ENCODE measurements around the gene XYLT1.

Gene XYLT1

DNA sequence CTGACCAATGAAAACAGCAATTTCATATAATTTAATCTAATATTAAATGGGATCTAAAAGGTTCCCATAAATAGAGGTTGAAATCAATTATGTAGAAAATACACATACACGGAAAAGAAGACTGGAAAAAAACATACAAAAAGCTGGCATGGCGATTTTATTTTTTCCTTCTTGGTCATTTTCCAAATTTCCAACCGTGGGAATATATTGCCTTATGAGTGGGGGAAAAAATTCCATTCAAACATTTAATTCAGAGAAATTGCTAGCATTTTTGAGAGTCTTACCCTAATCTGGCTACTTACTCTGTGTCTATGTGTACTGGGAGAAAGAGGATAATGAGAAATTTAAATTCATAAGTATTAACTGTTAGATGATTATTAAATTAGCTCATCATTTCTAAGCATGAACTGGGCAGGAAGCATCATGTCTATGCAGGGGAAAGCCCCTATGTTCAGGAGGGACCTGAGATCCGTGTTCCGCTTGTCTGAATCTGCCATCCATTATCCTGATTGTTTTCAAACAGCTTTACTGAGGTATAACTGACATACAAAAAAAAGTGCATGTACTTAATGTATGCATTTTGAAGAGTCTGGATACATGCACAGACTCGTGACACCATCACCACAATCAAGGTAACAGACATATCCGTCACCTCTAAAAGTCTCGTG, 145.2 kb downstream of the XYLT1 start:
- no peak overlapping the region for H3K9ac ChIP-seq (ENCODE audit: low read length)
- H2AFZ ChIP-seq (ENCODE audit: low read depth, low read length): no peak overlapping the region
- no peaks in the 10 kb centered on the region for H3K9me3 ChIP-seq (ENCODE audit: insufficient read depth, low read length)
- no peak for TF ChIP-seq EZH2phosphoT487 (IDR thresholded peaks at IDR 0.05; ENCODE audit: low read depth)
- TF ChIP-seq, protein P1, sequence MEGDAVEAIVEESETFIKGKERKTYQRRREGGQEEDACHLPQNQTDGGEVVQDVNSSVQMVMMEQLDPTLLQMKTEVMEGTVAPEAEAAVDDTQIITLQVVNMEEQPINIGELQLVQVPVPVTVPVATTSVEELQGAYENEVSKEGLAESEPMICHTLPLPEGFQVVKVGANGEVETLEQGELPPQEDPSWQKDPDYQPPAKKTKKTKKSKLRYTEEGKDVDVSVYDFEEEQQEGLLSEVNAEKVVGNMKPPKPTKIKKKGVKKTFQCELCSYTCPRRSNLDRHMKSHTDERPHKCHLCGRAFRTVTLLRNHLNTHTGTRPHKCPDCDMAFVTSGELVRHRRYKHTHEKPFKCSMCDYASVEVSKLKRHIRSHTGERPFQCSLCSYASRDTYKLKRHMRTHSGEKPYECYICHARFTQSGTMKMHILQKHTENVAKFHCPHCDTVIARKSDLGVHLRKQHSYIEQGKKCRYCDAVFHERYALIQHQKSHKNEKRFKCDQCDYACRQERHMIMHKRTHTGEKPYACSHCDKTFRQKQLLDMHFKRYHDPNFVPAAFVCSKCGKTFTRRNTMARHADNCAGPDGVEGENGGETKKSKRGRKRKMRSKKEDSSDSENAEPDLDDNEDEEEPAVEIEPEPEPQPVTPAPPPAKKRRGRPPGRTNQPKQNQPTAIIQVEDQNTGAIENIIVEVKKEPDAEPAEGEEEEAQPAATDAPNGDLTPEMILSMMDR (IDR thresholded peaks at IDR 0.05; ENCODE audit: low read depth, low read length): no peak
- H3K4me1 ChIP-seq (ENCODE audit: low read length): no peaks in the 10 kb centered on the region
- H3K4me2 ChIP-seq (ENCODE audit: low read length): no peak overlapping the region
- H3K36me3 ChIP-seq (replicated peaks; ENCODE audit: low read depth, low read length): no peaks in the 10 kb centered on the region
- H4K20me1 ChIP-seq (ENCODE audit: insufficient read depth, low read length): no peaks in the 10 kb centered on the region
- no peak overlapping the region for H3K27ac ChIP-seq (ENCODE audit: low read length)
- no peaks in the 10 kb centered on the region for H3K27me3 ChIP-seq (ENCODE audit: low read depth, low read length)
- H3K4me3 ChIP-seq (ENCODE audit: low read length): no peak overlapping the region
- H3K79me2 ChIP-seq (ENCODE audit: low read length): no peaks in the 10 kb centered on the region

GRCh38 chr16:17324451-17324850, 146.3 kb downstream of the XYLT1 start:
- Histone ChIP-seq H3K27ac (ENCODE audit: low read length) (no peak overlapping the region), H3K4me3 (ENCODE audit: low read length) (no peak overlapping the region), H3K36me3 (replicated peaks; ENCODE audit: low read depth, low read length) (no peaks in the 10 kb centered on the region), H3K4me2 (ENCODE audit: low read length) (no peak overlapping the region), H3K9ac (ENCODE audit: low read length) (no peak overlapping the region), H3K4me1 (ENCODE audit: low read length) (no peaks in the 10 kb centered on the region), H3K27me3 (ENCODE audit: low read depth, low read length) (no peaks in the 10 kb centered on the region), H3K9me3 (ENCODE audit: insufficient read depth, low read length) (no peaks in the 10 kb centered on the region), H4K20me1 (ENCODE audit: insufficient read depth, low read length) (no peaks in the 10 kb centered on the region), H2AFZ (ENCODE audit: low read depth, low read length) (no peak overlapping the region), H3K79me2 (ENCODE audit: low read length) (no peaks in the 10 kb centered on the region)
- TF ChIP-seq EZH2phosphoT487 (IDR thresholded peaks at IDR 0.05; ENCODE audit: low read depth): no peak
- TF ChIP-seq, protein P1 (IDR thresholded peaks at IDR 0.05; ENCODE audit: low read depth, low read length): no peak

DNA sequence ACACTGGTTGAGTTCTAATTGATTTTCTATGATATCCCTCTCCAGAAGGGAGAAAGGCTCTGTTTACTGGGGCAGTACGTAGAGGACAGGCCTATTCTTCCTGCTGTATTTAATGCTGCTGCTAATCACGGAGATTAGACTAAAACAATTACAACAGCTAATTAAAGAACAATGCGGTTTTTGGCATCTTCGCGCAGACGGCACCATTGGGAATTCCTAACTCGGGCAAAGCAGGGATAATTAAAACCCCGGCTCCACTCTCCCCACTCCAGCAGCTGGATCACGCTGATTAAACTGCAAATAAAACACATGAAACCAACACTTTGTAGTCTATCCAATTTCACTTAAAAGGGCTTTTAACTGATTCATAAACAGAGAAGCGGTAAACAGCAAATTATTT, 147.6 kb downstream of the XYLT1 start:
- no peaks in the 10 kb centered on the region for H3K79me2 ChIP-seq (ENCODE audit: low read length)
- H3K4me2 ChIP-seq (ENCODE audit: low read length): no peak overlapping the region
- H3K36me3 ChIP-seq (replicated peaks; ENCODE audit: low read depth, low read length): no peaks in the 10 kb centered on the region
- no peak overlapping the region for H2AFZ ChIP-seq (ENCODE audit: low read depth, low read length)
- H3K27me3 ChIP-seq (ENCODE audit: low read depth, low read length): no peaks in the 10 kb centered on the region
- TF ChIP-seq EZH2phosphoT487 (IDR thresholded peaks at IDR 0.05; ENCODE audit: low read depth): no peak
- TF ChIP-seq, protein P1 (IDR thresholded peaks at IDR 0.05; ENCODE audit: low read depth, low read length): no peak
- no peaks in the 10 kb centered on the region for H3K4me1 ChIP-seq (ENCODE audit: low read length)
- H3K9me3 ChIP-seq (ENCODE audit: insufficient read depth, low read length): no peaks in the 10 kb centered on the region
- no peak overlapping the region for H3K9ac ChIP-seq (ENCODE audit: low read length)
- H3K4me3 ChIP-seq (ENCODE audit: low read length): no peak overlapping the region
- H4K20me1 ChIP-seq (ENCODE audit: insufficient read depth, low read length): no peaks in the 10 kb centered on the region
- H3K27ac ChIP-seq (ENCODE audit: low read length): no peak overlapping the region

DNA sequence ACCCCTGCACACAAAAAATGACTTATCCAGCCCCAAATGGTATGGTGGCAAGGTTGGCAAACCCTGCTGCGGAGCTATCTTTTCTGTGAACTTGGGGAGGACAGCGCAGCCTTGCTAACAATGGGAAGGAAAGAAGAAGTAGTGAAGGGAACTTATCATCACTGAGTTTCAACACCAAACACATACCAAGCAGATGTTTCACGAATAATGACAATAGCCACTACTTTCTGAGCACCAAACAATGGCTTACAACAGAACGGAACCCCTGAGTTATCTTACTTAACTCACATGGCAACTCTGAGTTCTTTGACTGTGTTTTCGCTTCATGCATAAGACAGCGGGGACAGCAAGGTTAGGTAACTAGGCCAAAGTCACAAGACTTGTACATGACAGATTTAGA, 148.9 kb downstream of the XYLT1 start:
- Histone ChIP-seq H3K27ac (ENCODE audit: low read length) (no peak overlapping the region), H3K4me1 (ENCODE audit: low read length) (no peaks in the 10 kb centered on the region), H3K9ac (ENCODE audit: low read length) (no peak overlapping the region), H3K4me3 (ENCODE audit: low read length) (no peak overlapping the region), H3K36me3 (replicated peaks; ENCODE audit: low read depth, low read length) (no peaks in the 10 kb centered on the region), H2AFZ (ENCODE audit: low read depth, low read length) (no peak overlapping the region), H3K27me3 (ENCODE audit: low read depth, low read length) (no peaks in the 10 kb centered on the region), H4K20me1 (ENCODE audit: insufficient read depth, low read length) (no peaks in the 10 kb centered on the region), H3K79me2 (ENCODE audit: low read length) (no peaks in the 10 kb centered on the region), H3K4me2 (ENCODE audit: low read length) (no peak overlapping the region), H3K9me3 (ENCODE audit: insufficient read depth, low read length) (no peaks in the 10 kb centered on the region)
- no peak for TF ChIP-seq EZH2phosphoT487 (IDR thresholded peaks at IDR 0.05; ENCODE audit: low read depth)
- TF ChIP-seq, protein P1 (IDR thresholded peaks at IDR 0.05; ENCODE audit: low read depth, low read length): no peak

All from OCI-LY3 (cell line).